SU-DHL-6 (cell line): ENCODE data around the gene ZNF319.

Source experiments
- H2AFZ ChIP-seq: fragments of 200-600 bp; sonication (generic); 2 replicates; pipeline ENCODE4 v1.6.1; 2014; ENCODE audit warnings: low read depth, mild to moderate bottlenecking, moderate library complexity, mixed read lengths, antibody characterized with exemption, low read length; ENCODE audit not compliant: severe bottlenecking
- H3F3A ChIP-seq: fragments of 200-600 bp; shearing (Covaris generic); 2 replicates; pipeline ENCODE4 v1.6.0; 2016; ENCODE audit warnings: antibody characterized with exemption, mild to moderate bottlenecking; ENCODE audit not compliant: insufficient read depth
- H3K27ac ChIP-seq: fragments of 200-600 bp; sonication (generic); 2 replicates; pipeline ENCODE4 v1.5.1; 2016; ENCODE audit warnings: low read depth, mild to moderate bottlenecking, low read length, moderate library complexity, mixed read lengths
- H3K27me3 ChIP-seq: fragments of 200-600 bp; sonication (generic), shearing (Covaris generic); 2 replicates; pipeline ENCODE4 v1.6.0; 2014; ENCODE audit warnings: mild to moderate bottlenecking, low read length
- H3K36me3 ChIP-seq: fragments of 200-600 bp; sonication (generic); 2 replicates; pipeline ENCODE4 v1.6.1; 2014; ENCODE audit warnings: mild to moderate bottlenecking, low read length, mixed read lengths
- H3K4me2 ChIP-seq: fragments of 300-600, 200-600 bp; shearing (Covaris generic), sonication (generic); 2 replicates; pipeline ENCODE4 v1.6.0; 2014; ENCODE audit warnings: low read length, low read depth, mild to moderate bottlenecking; ENCODE audit not compliant: poor library complexity, severe bottlenecking
- H3K4me3 ChIP-seq: fragments of 200-600 bp; sonication (generic); 2 replicates; pipeline ENCODE4 v1.5.1; 2014; ENCODE audit warnings: antibody characterized with exemption, low read length, mild to moderate bottlenecking, mixed read lengths; ENCODE audit not compliant: insufficient read depth, poor library complexity, severe bottlenecking
- H3K79me2 ChIP-seq: fragments of 200-600 bp; sonication (generic); 2 replicates; pipeline ENCODE4 v1.6.1; 2014; ENCODE audit warnings: mild to moderate bottlenecking, low read length, moderate library complexity; ENCODE audit not compliant: insufficient read depth
- H3K9ac ChIP-seq: fragments of 200-600 bp; sonication (generic); 2 replicates; pipeline ENCODE4 v1.7.0; 2014; ENCODE audit warnings: mild to moderate bottlenecking, low read length
- H3K9me2 ChIP-seq: fragments of 200-600 bp; sonication (generic); replicated peaks from 2 replicates; pipeline ENCODE4 v1.6.1; 2014; ENCODE audit warnings: low read length; ENCODE audit not compliant: insufficient read depth
- H3K9me3 ChIP-seq: fragments of 200-600 bp; sonication (generic); 2 replicates; pipeline ENCODE4 v1.6.1; 2014; ENCODE audit warnings: low read length, mixed read lengths; ENCODE audit not compliant: insufficient read depth
- H4K20me1 ChIP-seq: fragments of 200-600 bp; sonication (generic); 2 replicates; pipeline ENCODE4 v1.6.1; 2014; ENCODE audit warnings: low read depth, mild to moderate bottlenecking, antibody characterized with exemption, low read length, moderate library complexity, mixed read lengths
- CTCF ChIP-seq: fragments of 200-600 bp; sonication (generic); IDR thresholded peaks from one replicate; pipeline ENCODE4 v1.5.1; 2017; ENCODE audit warnings: antibody characterized with exemption, mild to moderate bottlenecking, low read length, moderate library complexity; ENCODE audit not compliant: insufficient read depth, poor library complexity, severe bottlenecking
- EZH2phosphoT487 ChIP-seq: fragments of 200-600 bp; sonication (generic), shearing (Covaris generic); conservative IDR thresholded peaks from 2 replicates; pipeline ENCODE4 v1.6.1; 2018; ENCODE audit warnings: mild to moderate bottlenecking, antibody characterized with exemption, low read length, moderate library complexity, mixed read lengths

ZNF319 gene

GRCh38 chr16:57972306-57972705, 28.2 kb downstream of the ZNF319 start:
- Histone ChIP-seq H3F3A (no peaks in the 10 kb centered on the region), H3K27me3 (no peaks in the 10 kb centered on the region), H3K9ac (no peak overlapping the region), H3K27ac (no peak overlapping the region), H3K79me2 (no peaks in the 10 kb centered on the region), H4K20me1 (no peaks in the 10 kb centered on the region), H3K4me2 (no peak overlapping the region), H3K9me3 (no peaks in the 10 kb centered on the region), H3K36me3 (no peaks in the 10 kb centered on the region), H2AFZ (no peak overlapping the region), H3K9me2 (no peaks in the 10 kb centered on the region), H3K4me3 (no peak overlapping the region)
- TF ChIP-seq EZH2phosphoT487 (no peak), CTCF (no peak)

- H3K9me2 ChIP-seq, result no peaks in the 10 kb centered on the region
- H3K36me3 ChIP-seq, result no peaks in the 10 kb centered on the region
- TF ChIP-seq CTCF (no peak), EZH2phosphoT487 (no peak)
- H3F3A ChIP-seq, result no peaks in the 10 kb centered on the region
- H3K9ac ChIP-seq, result no peak overlapping the region
- no peak overlapping the region for H3K4me3 ChIP-seq
- no peaks in the 10 kb centered on the region for H3K27me3 ChIP-seq
- H3K4me2 ChIP-seq, result no peak overlapping the region
- H3K79me2 ChIP-seq, result no peaks in the 10 kb centered on the region
- no peak overlapping the region for H3K27ac ChIP-seq
- no peak overlapping the region for H2AFZ ChIP-seq
- no peaks in the 10 kb centered on the region for H4K20me1 ChIP-seq
- no peaks in the 10 kb centered on the region for H3K9me3 ChIP-seq
These were observed 28.6 kb downstream of the ZNF319 start for GRCh38 chr16:57971848-57972247.

GRCh38 chr16:57970970-57971369, 29.5 kb downstream of the ZNF319 start, which contains the start of gene CNGB1:
CNGB1 (minus strand) TSS chr16:57971128; CDS start chr16:57967286, 3,842 bp downstream.
- Histone ChIP-seq H3K4me3 (no peak within 1 kb of the TSS), H3K79me2 (no peaks in the 10 kb centered on the region), H3K4me2 (no peak within 1 kb of the TSS), H3K36me3 (no peaks in the 10 kb centered on the region), H2AFZ (no peak within 1 kb of the TSS), H3K27me3 (no peaks in the 10 kb centered on the region), H3K9me3 (no peaks in the 10 kb centered on the region), H3F3A (no peaks in the 10 kb centered on the region), H3K9me2 (no peaks in the 10 kb centered on the region), H3K27ac (no peak within 1 kb of the TSS), H3K9ac (no peak within 1 kb of the TSS), H4K20me1 (no peaks in the 10 kb centered on the region)
- TF ChIP-seq EZH2phosphoT487, result no peak
- no peak for TF ChIP-seq CTCF

GRCh38 chr16:57970319-57970718, 30.2 kb downstream of the ZNF319 start:
- Histone ChIP-seq H3F3A (no peaks in the 10 kb centered on the region), H3K9me2 (no peaks in the 10 kb centered on the region), H3K4me2 (no peak overlapping the region), H3K4me3 (no peak overlapping the region), H3K27ac (no peak overlapping the region), H4K20me1 (no peaks in the 10 kb centered on the region), H3K79me2 (no peaks in the 10 kb centered on the region), H3K9me3 (no peaks in the 10 kb centered on the region), H3K27me3 (no peaks in the 10 kb centered on the region), H3K9ac (no peak overlapping the region), H2AFZ (no peak overlapping the region), H3K36me3 (no peaks in the 10 kb centered on the region)
- TF ChIP-seq CTCF, result no peak
- no peak for TF ChIP-seq EZH2phosphoT487
